HG03521 (cell line): Measurements from ENCODE around the gene PIMREG.

Experiments used
- ATAC-seq: cut with Tn5 transposase; IDR thresholded peaks from one replicate; pipeline ENCODE4 v1.9.1; 2021; ENCODE audit warnings: mild to moderate bottlenecking, moderate library complexity; ENCODE audit not compliant: unreplicated experiment

PIMREG gene, protein sequence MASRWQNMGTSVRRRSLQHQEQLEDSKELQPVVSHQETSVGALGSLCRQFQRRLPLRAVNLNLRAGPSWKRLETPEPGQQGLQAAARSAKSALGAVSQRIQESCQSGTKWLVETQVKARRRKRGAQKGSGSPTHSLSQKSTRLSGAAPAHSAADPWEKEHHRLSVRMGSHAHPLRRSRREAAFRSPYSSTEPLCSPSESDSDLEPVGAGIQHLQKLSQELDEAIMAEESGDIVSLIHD

DNA sequence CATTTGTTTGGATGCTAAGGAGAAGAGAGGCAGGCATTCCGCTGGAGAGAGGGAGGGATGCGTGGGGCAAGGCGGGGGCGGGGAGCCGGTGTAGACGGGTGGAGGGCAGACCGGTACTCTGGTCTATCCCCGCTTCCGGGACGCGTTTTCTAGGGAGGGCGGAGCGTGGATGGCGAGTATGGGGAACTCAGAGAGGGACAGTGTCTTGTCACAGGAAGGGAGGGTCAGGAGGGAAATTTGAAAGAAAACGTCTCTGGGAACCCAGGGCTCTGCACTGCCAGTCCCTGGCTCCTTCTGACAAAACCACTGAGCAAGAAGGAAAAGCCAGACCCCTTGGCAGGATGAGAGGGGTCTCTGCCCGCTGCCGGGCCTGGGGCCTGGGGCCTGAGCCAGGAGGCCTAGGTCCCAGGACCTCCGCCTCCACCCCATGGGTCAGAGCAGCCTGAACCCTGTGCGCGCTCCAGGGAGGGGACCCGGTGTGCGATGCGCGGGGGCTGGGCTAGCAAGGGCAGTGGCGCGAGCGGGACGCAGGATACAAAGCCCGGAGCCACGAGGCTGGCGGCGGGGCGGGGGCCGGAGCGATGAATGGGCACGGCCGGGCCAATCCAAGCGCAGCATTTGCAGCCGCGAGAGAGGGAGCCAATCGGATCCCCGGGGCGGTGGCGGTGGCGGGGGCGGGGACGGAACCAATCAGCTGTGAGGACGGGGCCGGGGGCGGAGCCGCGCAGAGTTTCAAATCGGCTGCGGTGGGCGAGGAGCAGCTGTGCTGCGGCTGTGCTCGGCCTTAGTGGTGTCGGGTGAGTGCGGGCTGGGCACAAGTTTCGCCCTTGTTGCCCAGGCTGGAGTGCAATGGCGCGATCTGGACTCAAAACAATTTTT lies at the start of gene PIMREG:
PIMREG (plus strand) TSS at position 764 of the 879 bp plus-strand sequence. CDS start 656 bp downstream, outside the sequence.
- ATAC-seq: peak; percentile 86

DNA sequence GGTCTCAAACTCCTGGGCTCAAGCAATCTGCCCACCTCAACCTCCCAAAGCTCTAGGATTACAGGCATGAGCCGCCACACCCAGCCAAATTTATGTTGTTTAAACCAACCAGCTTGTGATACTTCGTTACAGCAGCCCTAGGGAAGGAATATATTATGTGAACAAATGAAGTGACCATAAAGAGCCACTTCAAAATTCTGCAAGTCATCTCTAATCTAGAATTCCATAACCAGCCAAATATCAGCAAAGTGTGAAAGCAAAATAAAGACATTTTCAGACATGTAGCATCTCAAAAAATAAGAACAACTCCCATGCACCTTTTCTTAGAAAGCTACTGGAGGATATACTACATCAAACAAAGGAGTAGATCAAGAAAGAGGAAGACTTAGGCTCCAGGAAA lies 45.3 kb upstream of the PIMREG start:
- ATAC-seq: no peak

DNA sequence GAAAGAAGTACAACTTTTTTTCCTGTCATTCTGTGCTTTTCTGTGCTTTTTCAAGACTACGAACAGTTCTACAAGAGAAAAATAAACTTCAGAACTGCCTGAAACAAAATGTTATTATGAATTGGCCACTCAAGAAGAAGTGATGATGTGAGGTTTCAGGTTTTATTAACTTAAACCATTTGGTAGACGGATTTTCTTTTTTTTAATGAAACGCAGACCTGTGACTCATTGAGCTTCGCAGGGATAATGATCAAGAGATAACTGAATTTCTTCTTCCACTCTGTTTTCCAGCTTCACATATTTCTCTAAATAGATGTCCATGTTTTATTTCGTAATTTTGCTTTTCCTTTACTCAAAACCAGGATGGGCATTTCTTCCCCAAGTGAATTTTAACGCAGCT lies 42.0 kb upstream of the PIMREG start:
- no peak for ATAC-seq

DNA sequence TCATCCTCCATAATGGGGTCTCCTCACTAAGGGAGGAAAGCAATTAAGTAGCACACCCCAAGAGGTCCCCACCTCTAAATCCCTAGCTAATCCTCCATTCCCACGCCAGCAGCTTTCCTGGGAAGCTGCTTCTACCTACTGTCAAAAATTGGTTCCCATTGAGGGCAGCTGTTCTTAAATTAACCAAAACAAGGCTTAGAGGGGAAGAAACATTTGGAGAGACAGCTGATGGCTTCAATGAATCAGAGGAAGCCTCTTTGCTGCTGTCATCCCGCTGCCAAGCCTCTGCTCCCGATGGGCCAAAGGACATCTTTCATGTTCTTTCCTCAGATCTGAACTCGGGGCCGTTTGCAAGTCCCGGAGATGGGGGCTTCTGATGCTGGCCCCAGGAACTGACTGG lies 36.0 kb upstream of the PIMREG start:
- no peak for ATAC-seq

DNA sequence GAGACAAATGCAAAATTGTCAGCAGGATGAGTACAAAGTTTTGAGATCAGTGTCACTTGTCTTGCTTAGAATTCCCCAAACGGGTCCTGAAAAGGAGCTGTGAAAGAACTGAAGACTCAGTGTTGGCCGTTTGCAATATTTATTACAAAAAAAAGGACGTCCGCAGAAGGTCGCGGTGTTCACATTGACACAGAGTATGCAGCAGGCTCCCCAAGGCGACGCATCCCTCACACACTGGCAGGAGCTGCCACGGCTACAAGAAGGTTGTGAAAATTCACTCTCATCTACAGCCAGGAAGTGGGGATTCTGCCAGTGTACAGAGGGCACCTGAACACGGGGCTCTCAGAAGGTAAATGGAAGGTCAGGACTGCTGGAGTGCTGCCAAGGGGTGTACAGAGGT lies 35.5 kb upstream of the PIMREG start:
- no peak for ATAC-seq

DNA sequence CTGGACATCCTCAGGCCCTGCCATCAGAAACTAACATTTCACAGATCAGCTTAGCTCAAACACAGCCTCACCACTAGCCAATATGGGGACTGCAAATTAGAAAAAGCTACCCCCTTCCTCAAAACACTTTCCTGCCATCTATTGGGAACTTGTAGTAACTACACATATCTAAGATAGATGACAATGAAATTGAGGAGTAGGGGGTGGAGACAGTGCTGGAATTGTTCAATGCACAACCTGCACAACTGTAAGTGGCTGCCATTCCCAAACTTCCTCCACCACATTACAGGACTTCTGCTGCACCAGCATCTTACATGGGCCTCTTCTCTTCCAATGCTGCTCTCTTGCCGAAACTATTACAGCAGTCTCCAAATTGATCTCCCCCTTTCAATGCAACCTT lies 31.2 kb upstream of the PIMREG start:
- no peak for ATAC-seq

DNA sequence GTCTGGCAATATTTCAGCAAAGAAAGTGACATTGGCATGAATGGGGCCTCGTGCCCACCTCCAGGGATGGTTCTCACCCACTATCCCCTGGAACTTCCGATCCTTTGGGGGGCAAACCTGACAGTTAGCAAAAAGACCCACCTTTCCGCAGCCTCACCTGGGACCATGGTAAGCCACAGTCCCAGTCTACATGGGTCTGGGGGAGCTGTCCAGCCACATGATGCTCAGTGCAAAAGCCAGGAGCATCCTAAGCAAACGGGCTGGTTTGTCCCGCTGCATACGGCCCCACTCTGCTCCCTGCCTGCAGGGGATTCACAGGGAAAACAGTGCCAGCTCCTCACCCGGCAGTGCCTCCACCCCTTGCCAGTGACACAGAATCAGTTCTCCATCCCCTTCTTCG lies 28.6 kb upstream of the PIMREG start:
- no peak for ATAC-seq

DNA sequence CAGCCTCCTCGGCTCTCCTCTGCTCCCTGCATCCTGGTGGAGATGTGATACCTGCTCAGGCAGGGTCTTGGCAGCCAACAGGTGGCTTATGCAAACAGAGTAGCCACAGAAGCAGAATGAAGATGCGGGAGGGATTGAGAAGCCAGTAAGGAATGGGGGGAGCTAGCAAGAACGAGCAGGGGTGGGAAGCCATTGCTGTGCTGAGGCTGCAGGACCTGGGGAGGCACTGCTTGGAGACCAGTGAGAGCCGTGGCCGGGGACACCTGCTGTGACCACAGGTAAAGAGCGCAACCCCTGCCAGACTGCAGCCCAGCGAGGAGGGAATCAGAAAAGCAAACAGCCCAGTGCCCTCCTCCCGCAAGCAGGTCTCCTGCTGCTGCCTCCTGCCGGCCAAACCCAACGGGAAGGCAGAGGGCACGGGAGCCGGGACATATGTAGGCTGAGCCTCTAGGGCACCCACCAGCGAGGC lies 24.0 kb upstream of the PIMREG start:
- ATAC-seq: no peak

DNA sequence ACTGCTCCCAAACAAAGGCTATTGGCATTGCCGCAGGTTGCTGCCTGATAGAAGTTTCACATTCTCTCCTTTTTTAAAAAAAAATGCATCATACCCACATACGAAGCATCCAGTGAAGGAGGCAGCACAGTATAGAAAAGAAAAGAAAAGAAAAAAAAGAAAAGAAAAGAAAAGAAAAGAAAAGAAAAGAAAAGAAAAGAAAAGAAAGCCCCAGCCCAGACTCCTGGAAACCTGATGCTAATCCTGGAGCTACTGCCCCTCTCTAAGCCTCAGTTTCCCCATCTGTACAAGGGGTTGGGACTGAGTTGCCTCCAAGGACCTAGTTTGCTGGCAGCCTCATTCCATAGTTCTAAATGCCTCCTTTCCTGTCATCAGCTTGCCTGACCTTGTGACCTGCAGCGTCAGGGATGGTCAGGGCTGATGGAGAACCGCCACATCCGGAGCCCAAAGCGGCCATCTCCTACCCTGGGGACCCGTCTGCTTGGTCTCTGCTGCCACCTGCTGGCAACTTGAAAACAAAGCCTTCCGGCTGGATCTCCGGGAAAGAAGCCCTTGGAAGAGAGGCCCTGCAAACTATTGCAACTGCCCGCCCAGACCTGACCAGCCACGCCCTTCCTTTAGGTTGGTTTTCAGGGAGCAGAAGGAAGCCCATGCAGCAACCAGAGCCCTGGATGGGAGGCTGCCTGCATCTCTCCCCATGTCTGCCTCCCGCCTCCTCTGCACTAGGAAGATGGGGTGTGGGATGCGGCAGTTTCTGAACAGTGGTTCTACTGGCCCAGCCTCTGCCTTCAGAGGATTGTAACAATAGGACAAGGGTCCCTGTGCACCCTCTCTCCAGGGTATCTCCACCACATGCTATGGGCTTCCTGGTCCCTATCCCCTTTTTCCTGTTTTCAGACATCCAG lies 22.3 kb upstream of the PIMREG start:
- ATAC-seq: no peak

DNA sequence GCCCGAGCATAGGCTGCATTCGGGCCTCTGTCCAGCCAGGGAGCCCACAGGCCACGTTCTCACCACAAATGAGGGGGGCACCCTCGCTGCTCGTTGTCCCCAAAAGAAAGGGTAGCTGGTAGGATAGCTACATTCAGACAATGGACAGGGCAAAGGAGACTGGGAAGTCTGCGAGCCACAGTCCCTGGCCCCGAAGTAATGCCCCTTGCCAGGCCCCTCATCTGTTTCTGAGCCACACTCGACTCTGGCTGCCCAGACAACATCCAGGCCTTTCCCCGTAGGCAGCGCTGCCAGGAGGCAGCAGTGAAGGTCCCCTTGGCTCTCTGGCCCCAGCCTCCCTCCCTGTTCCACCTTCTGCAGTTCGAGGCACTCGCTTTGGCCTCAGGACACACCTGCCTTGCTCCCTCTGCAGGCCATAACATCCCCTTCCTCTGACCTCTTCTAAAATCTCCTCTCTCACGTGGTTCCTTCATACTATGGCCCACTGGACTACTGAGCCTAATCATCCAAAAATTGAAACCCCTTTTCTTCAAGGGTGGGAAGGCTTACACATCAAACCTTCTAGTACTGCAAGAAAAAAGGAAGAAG lies 21.5 kb upstream of the PIMREG start:
- no peak for ATAC-seq

DNA sequence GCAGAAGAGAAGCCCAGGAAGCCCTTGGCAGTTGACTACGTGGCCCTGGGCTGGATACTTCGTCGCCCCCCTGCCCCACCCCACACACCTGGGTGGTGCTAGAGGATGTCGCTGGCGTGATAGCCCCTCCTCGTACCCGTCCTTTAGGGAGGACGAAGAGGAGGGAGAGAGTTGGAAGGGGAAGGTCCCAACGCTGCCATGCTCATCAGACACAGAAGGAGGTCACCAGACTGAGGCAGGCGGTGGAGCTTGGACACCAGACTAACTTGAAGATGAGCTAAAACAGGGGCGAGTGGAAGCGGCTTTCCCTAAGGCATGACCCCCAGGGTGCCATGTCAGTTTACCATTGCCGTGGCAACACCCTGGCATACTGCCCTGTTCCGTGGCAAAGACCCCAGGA lies 20.3 kb upstream of the PIMREG start:
- ATAC-seq: no peak

DNA sequence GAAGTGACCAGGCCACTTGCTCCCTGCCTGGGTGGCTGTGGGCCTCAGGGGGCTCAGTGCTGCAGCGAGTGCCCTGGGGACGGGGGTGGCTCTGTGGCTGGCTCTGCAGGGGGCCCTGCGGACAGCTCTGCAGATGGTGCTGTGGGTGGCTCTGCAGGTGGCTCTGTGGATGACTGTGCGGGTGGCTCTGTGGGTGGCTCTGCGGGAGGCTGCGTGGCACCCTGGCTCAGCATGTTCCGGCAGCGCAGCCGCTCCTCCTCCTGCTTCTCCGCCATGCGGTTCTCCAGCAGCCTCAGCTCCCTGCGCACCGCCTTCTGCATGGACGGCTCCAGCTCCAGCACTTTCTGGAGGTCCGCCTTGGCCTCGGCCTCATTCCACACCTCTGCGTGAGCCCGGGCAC lies 18.8 kb upstream of the PIMREG start:
- ATAC-seq: no peak

DNA sequence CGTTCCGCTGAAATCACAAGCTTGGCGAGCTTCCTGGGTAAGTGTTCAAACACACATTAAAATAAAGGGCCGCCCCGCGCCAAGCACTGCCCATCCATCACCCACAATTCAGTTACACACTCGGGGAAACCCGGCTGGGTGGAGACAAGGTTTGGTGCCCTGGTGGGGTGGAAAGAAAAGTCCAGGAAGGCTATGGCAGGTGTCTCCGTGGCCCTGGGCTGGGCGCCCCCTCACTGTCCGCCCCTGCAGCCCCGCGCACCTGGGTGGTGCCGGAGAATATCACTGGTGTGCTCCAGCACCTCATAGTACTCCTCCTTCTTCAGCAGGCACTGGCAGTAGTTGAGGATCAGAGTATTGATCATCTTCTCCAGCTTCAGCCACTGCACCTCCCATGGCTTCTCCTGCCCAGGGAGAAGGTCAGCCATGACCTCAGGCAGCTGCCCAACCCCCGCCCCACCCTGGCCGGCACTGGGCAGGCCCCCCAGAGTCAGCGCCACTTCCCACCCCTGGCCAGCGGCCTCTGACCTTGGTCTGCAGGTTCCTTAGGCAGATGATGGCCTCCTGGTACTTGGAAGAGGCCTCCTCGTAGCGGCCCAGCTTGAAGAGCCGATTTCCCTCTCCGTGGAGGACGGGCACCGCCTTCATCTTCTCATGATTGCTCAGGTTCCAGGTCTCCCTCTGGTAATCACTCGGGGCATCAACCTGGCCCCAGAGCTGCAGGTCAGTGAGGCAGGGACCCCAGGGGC lies 17.7 kb upstream of the PIMREG start:
- ATAC-seq: no peak

DNA sequence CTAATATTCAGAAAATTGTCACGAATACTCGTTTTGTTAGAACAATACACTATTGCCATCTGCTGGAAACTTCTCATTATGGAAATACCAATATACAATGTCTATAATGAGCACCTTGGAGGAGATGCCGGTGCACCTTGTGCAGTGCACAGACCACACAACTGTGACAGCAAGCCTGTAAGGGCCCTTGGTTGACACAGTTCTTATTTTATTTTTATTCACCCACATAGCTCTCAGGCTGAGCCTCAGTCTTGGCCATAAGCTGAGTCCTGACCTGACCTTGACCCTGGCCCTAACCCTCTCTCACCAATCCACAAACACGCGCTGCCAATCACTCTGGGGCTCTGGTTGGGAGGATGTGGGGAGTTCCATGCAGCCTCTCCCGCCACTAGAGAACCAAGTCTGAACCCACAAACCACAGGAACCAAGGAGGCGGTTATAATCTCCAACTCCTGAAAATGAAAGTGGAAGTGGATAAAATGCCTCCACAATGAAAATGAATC lies 16.9 kb upstream of the PIMREG start:
- no peak for ATAC-seq

DNA sequence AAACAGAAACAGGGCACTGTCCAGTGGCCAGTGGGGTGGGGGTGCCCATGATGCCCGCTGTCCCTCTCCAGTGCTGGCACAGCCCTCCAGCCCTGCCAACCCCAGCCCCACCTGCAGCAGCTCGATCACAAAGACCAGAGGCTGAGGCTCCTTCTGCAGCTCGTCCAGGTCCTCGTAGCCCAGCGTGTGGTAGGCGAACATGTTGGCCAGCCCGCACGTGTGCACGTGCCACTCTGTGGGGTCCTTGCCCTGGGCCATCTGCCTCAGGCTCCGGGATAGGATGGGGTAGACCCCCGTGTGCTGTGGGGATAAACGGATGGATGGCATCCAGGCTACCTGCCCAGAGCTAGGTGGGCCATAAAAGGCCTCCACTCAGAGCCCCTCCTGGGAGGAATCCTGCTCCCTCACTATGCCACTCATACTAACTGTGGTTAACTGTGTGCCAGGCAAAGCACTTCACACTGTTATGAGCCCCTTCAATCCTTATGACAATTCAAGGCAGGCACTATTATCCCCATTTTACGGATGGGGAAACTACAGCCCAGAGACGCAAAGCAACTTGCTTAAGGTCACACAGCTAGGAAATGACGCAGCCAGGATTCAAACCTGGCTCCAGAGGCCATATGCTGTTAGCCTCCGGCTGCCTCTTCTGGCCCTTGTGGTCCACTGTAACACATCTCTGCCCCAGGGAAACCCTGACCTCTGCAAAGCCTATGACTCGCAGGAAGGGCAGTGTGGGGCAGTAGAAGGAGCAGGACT lies 15.9 kb upstream of the PIMREG start:
- ATAC-seq: no peak

DNA sequence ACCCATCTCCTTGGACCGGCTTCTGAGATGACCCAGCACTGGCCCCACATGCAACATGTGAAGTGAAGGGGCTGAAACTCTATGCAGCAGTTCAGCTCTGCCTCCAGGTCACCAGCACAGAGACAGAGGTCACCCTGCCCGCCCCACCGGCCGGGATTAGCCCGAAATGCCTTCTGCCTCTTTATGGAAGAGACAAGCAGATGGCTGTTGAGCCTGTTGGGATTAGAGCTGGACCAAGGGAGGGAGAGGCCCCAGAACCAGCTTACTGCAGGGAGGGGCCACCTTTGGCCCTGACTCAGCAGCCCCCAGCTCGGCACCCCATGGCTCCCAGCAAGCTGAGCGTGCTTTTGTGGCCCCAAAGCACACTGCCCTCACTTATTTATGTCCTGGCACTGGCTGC lies 15.0 kb upstream of the PIMREG start:
- no peak for ATAC-seq

DNA sequence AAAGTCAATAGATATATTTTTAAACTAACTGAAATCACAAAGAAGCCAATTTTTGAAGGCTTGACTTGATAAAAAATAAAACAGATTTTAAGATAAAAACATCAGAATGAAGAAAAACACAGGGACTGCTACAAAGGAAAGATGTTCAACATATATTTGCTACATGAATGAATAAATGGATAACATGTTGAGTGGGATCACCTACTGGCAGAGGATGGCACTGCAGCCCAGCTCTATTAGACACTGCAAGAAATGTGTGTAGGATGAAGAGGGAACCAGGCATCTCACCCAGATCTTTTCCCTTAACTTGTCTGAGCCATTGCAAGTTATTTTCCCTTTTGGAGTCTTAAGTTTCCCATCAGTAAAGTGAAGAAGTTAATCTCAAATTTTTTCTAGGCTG lies 13.5 kb upstream of the PIMREG start:
- ATAC-seq: no peak

DNA sequence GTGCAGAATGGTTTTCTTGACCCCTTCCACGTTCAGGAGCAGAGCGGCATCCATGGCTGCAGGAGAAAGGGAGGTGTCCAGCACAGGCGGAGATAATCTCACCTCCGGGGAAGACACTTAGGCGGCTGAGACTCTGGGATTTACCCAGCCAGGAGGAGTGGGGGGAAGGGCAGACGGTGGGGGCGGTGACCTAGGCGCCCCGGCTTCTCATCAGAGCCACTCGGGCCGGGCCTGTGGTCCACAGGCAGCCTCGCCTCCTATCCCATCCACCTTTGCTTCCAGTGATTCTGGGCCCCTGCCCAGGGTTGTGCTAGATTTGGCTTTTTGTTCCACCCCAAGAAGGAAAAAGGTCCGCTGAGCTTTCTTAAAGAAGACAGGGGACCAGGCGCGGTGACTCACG lies 9.2 kb upstream of the PIMREG start, which contains the start of gene AIPL1:
AIPL1 (minus strand) TSS at position 71 of the 400 bp plus-strand sequence; CDS start at position 54, 17 bp downstream.
- ATAC-seq: no peak

DNA sequence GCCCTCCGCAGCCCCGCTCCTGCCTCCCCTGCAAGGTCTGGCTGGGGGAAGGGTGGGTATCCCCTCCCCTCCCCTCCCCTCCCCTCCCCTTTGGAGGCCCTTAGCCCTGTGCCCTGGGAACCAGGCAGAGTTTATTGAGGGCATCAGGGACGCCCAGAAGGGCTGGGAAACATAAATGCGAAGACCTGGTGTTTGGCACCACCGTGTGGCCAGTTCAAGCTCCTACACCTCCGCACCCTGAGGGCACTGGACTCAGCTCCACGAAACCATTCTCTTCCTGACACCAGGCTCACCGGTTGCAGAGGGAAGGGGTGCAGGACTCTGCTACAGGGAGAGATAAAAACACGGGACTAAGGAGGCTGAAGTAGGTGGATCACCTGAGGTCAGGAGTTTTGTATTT lies 8.3 kb upstream of the PIMREG start:
- peak; percentile 50 for ATAC-seq
